H1 (cell line): ENCODE results near the gene NUDT19. TPM values are rescaled to one million over a fixed set of nuclear protein-coding genes. Genes with fewer than 3 reads are reported as not detected.

Experiments
- CTCF ChIA-PET: fragments of 300-600 bp; sonication (Branson Sonifier 250); formaldehyde crosslinking; loops from one replicate; lab custom pipeline; 2021; ENCODE audit not compliant: partially characterized antibody; lab: Charles Lee
- POLR2A ChIA-PET: fragments of 300-600 bp; sonication (Branson Sonifier 250); formaldehyde crosslinking; loops from one replicate; lab custom pipeline; 2021; ENCODE audit warnings: inconsistent platforms; ENCODE audit not compliant: partially characterized antibody; lab: Charles Lee
- DNase-seq, 2 experiments: peaks; one replicate each; pipeline versions ENCODE4 v3.0.0 to v3.0.0-alpha.2; 2010 to 2022; ENCODE audit warnings: low spot score in 2 of 2, low read depth in 1 of 2, mixed read lengths in 1 of 2
- FAIRE-seq: peaks from 2 replicates; lab custom pipeline; 2011; peaks lifted over from hg19 to GRCh38; lab: Jason Lieb, UNC
- H2AFZ ChIP-seq: 2 replicates; pipeline ENCODE4 v1.8.1; 2012; ENCODE audit warnings: low read length, inconsistent platforms
- H2AK5ac ChIP-seq: 2 replicates; pipeline ENCODE4 v1.6.1; 2013; ENCODE audit warnings: low read depth, low read length
- H2BK120ac ChIP-seq: replicated peaks from 2 replicates; pipeline ENCODE3; 2013; ENCODE audit warnings: low read depth, low read length, inconsistent platforms
- H2BK12ac ChIP-seq: 2 replicates; pipeline ENCODE4 v1.6.1; 2013; ENCODE audit warnings: low read depth, low read length
- H2BK15ac ChIP-seq: 2 replicates; pipeline ENCODE4 v1.6.1; 2013; ENCODE audit warnings: low read length
- H2BK20ac ChIP-seq: 2 replicates; pipeline ENCODE4 v1.6.1; 2013; ENCODE audit warnings: low read length
- H2BK5ac ChIP-seq: 2 replicates; pipeline ENCODE4 v1.6.1; 2013; ENCODE audit warnings: low read depth, low read length
- H3K14ac ChIP-seq: 2 replicates; pipeline ENCODE4 v1.6.1; 2013; ENCODE audit warnings: inconsistent platforms; ENCODE audit not compliant: insufficient read length
- H3K18ac ChIP-seq: 2 replicates; pipeline ENCODE4 v1.6.1; 2013; ENCODE audit warnings: low read length; ENCODE audit errors: extremely low read depth
- H3K23ac ChIP-seq: 2 replicates; pipeline ENCODE4 v1.6.1; 2013; ENCODE audit warnings: inconsistent platforms; ENCODE audit not compliant: insufficient read length
- H3K23me2 ChIP-seq: 2 replicates; pipeline ENCODE4 v1.6.1; 2013; ENCODE audit warnings: low read depth, low read length
- H3K27ac ChIP-seq: 2 replicates; pipeline ENCODE4 v1.6.1; 2011; ENCODE audit warnings: low read depth, low read length, inconsistent platforms
- H3K27me3 ChIP-seq, 4 experiments: replicated peaks in 1 of 4; 1 replicate in 1 of 4; 2 replicates in 3 of 4; pipeline versions ENCODE4 v1.6.1 to v1.8.1; 2011 to 2013; ENCODE audit warnings: low read length in 3 of 4, mild to moderate bottlenecking in 3 of 4, inconsistent platforms in 2 of 4, mixed read lengths in 2 of 4, moderate library complexity in 1 of 4; ENCODE audit not compliant: control insufficient read depth in 3 of 4, insufficient read depth in 3 of 4; ENCODE audit errors: extremely low read depth in 1 of 4
- H3K36me3 ChIP-seq, 4 experiments: 2 replicates each; pipeline versions ENCODE4 v1.6.1 to v1.8.1; 2011 to 2013; ENCODE audit warnings: mild to moderate bottlenecking in 4 of 4, low read length in 3 of 4, moderate library complexity in 2 of 4, control low read depth in 1 of 4, inconsistent platforms in 1 of 4; ENCODE audit not compliant: insufficient read depth in 4 of 4, control insufficient read depth in 2 of 4
- H3K4ac ChIP-seq: replicated peaks from 2 replicates; pipeline ENCODE3; 2013; ENCODE audit warnings: low read length, low read depth, mixed read lengths, inconsistent platforms; ENCODE audit not compliant: insufficient read length
- H3K4me1 ChIP-seq, 4 experiments: replicated peaks in 1 of 4; 1 replicate in 1 of 4; 2 replicates in 3 of 4; pipeline versions ENCODE4 v1.6.1 to v1.8.1; 2011 to 2013; ENCODE audit warnings: low read length in 3 of 4, inconsistent platforms in 2 of 4, mixed read lengths in 1 of 4; ENCODE audit not compliant: insufficient read depth in 4 of 4, control insufficient read depth in 3 of 4
- H3K4me2 ChIP-seq, 2 experiments: 2 replicates each; pipeline versions ENCODE4 v1.6.1 to v1.8.1; 2011 to 2013; ENCODE audit warnings: low read depth in 2 of 2, low read length in 2 of 2, control low read depth in 1 of 2, inconsistent platforms in 1 of 2, mild to moderate bottlenecking in 1 of 2; ENCODE audit not compliant: insufficient read depth in 1 of 2
- H3K4me3 ChIP-seq, 4 experiments: fragments of 200-600, 300-600 bp in 1 of 4; sonication (generic), shearing (Covaris generic), sonication (Bioruptor Twin) in 1 of 4; 2 replicates each; pipeline versions ENCODE4 v1.5.1 to v1.8.1; 2011 to 2016; ENCODE audit warnings: low read length in 4 of 4, low read depth in 3 of 4, control low read depth in 2 of 4, inconsistent platforms in 2 of 4, mild to moderate bottlenecking in 2 of 4, mixed read lengths in 1 of 4, moderate library complexity in 1 of 4; ENCODE audit not compliant: insufficient read depth in 2 of 4; ENCODE audit errors: extremely low read depth in 1 of 4
- H3K56ac ChIP-seq: replicated peaks from 2 replicates; pipeline ENCODE3; 2013; ENCODE audit warnings: low read depth, mild to moderate bottlenecking, mixed read lengths, low read length, inconsistent platforms; ENCODE audit not compliant: insufficient read length
- H3K79me1 ChIP-seq: 2 replicates; pipeline ENCODE4 v1.6.1; 2013; ENCODE audit warnings: low read depth, low read length, control low read depth
- H3K79me2 ChIP-seq, 2 experiments: 2 replicates each; pipeline versions ENCODE4 v1.6.1 to v1.8.1; 2012 to 2013; ENCODE audit warnings: low read length in 2 of 2, mild to moderate bottlenecking in 2 of 2, inconsistent platforms in 1 of 2; ENCODE audit not compliant: insufficient read depth in 2 of 2, control insufficient read depth in 1 of 2
- H3K9ac ChIP-seq, 4 experiments: replicated peaks in 1 of 4; 1 replicate in 1 of 4; 2 replicates in 3 of 4; pipeline versions ENCODE4 v1.6.1 to v1.8.1; 2011 to 2013; ENCODE audit warnings: low read depth in 3 of 4, low read length in 3 of 4, control low read depth in 2 of 4, mild to moderate bottlenecking in 2 of 4, moderate library complexity in 2 of 4, inconsistent platforms in 1 of 4; ENCODE audit errors: extremely low read depth in 1 of 4
- H3K9me3 ChIP-seq, 2 experiments: 2 replicates each; pipeline versions ENCODE4 v1.6.1 to v1.8.1; 2012 to 2013; ENCODE audit warnings: mild to moderate bottlenecking in 2 of 2, moderate library complexity in 2 of 2, control low read depth in 1 of 2, inconsistent platforms in 1 of 2, low read depth in 1 of 2, low read length in 1 of 2, mixed read lengths in 1 of 2; ENCODE audit not compliant: insufficient read depth in 2 of 2
- H4K20me1 ChIP-seq, 2 experiments: replicated peaks in 1 of 2; 2 replicates each; pipeline versions ENCODE3 to v1.8.1; 2011 to 2013; ENCODE audit warnings: inconsistent platforms in 2 of 2, low read length in 2 of 2, mild to moderate bottlenecking in 1 of 2; ENCODE audit not compliant: insufficient read depth in 2 of 2, control insufficient read depth in 1 of 2
- H4K5ac ChIP-seq: 2 replicates; pipeline ENCODE4 v1.6.1; 2013; ENCODE audit warnings: low read length, low read depth, mixed read lengths, inconsistent platforms; ENCODE audit not compliant: insufficient read length
- H4K8ac ChIP-seq: 2 replicates; pipeline ENCODE4 v1.8.0; 2013; ENCODE audit warnings: mild to moderate bottlenecking, moderate library complexity, low read length, inconsistent platforms; ENCODE audit not compliant: insufficient read depth; ENCODE audit errors: extremely low read depth
- H4K91ac ChIP-seq: replicated peaks from 2 replicates; pipeline ENCODE3; 2013; ENCODE audit warnings: low read length, mixed read lengths, inconsistent platforms; ENCODE audit not compliant: insufficient read length
- ASH2L ChIP-seq: fragments of 200-600, 300-600 bp; sonication (generic); IDR thresholded peaks from one replicate; pipeline ENCODE4 v1.7.1; 2017; ENCODE audit warnings: low read length
- BRCA1 ChIP-seq: IDR thresholded peaks from 2 replicates; pipeline ENCODE4 v1.6.1; 2012; ENCODE audit warnings: low read depth, low read length, improper control_type of control experiment
- EP300 ChIP-seq, 2 experiments: IDR thresholded peaks; 1 replicate in 1 of 2; 2 replicates in 1 of 2; pipeline ENCODE4 v1.6.1; 2011 to 2012; ENCODE audit warnings: low read depth in 2 of 2, low read length in 2 of 2, mild to moderate bottlenecking in 2 of 2, borderline replicate concordance in 1 of 2, inconsistent platforms in 1 of 2, moderate library complexity in 1 of 2
- KDM1A ChIP-seq: fragments of 200-600, 300-600 bp; sonication (generic); IDR thresholded peaks from 2 replicates; pipeline ENCODE4 v1.7.1; 2016; ENCODE audit warnings: mild to moderate bottlenecking, low read length, borderline replicate concordance
- KDM4A ChIP-seq: IDR thresholded peaks from one replicate; pipeline ENCODE4 v1.7.1; 2012; ENCODE audit warnings: low read depth, mild to moderate bottlenecking, moderate library complexity, low read length, inconsistent platforms; ENCODE audit not compliant: severe bottlenecking
- SP1 ChIP-seq: IDR thresholded peaks from 2 replicates; pipeline ENCODE4 v1.6.1; 2011; ENCODE audit warnings: low read depth, low read length
- TAF1 ChIP-seq: IDR thresholded peaks from 2 replicates; pipeline ENCODE4 v1.6.1; 2011; ENCODE audit warnings: mild to moderate bottlenecking, low read depth, low read length
- TAF7 ChIP-seq: optimal IDR thresholded peaks from 2 replicates; pipeline ENCODE3; 2011; ENCODE audit warnings: low read depth, mild to moderate bottlenecking, inconsistent platforms, low read length, moderate library complexity, borderline replicate concordance
- TBP ChIP-seq: IDR thresholded peaks from 2 replicates; pipeline ENCODE4 v1.6.1; 2011; ENCODE audit warnings: low read depth, low read length, improper control_type of control experiment
- YY1 ChIP-seq: IDR thresholded peaks from 2 replicates; pipeline ENCODE4 v1.6.1; 2011; ENCODE audit warnings: low read depth, mild to moderate bottlenecking, low read length
- ZNF274 ChIP-seq: IDR thresholded peaks from 2 replicates; pipeline ENCODE4 v1.7.0; 2012; ENCODE audit warnings: low read length, borderline replicate concordance; ENCODE audit errors: extremely low read depth
- WGBS, 2 experiments: shearing (Covaris generic) in 1 of 2; methylation state at CpG; one replicate each; pipeline versions ENCODE4 v1.1.6 to v1.1.7; 2013 to 2015; ENCODE audit warnings: low lambda C conversion rate in 2 of 2, mixed read lengths in 2 of 2, inconsistent platforms in 1 of 2, low coverage in 1 of 2, missing lambda C conversion rate in 1 of 2; ENCODE audit not compliant: insufficient replicate concordance in 2 of 2, insufficient coverage in 1 of 2, insufficient read length in 1 of 2; ENCODE audit errors: extremely low coverage in 1 of 2, missing lambda C conversion rate in 1 of 2; 5-methylcytosine and 5-hydroxymethylcytosine counted together
- polyA plus RNA-seq, 7 experiments: library from polyadenylated mRNA; depleted of rRNA in 3 of 7; stranded (reverse) in 5 of 7; unstranded in 2 of 7; fragments of >200 nt in 5 of 7; fragments of 200-250 nt in 2 of 7; gene quantifications; 1 replicate in 5 of 7; 2 replicates in 1 of 7; 4 replicates in 1 of 7; pipeline versions ENCODE4 v1.2.1 to v1.2.3, GENCODE V29; 2011 to 2013; ENCODE audit warnings: missing spikeins in 2 of 7, mixed read lengths in 2 of 7
- total RNA-seq: library from RNA; stranded (reverse); fragmentation: NEBNext Ultra II Directional; extraction: Animal tissue kit (Norgen Biotek cat#: 25700); gene quantifications from 2 replicates; pipeline ENCODE4 v1.2.1, GENCODE V29; 2021
- TF ChIP-seq, protein P1 (sequence below): IDR thresholded peaks from 2 replicates; pipeline ENCODE4 v1.6.1; 2011; ENCODE audit warnings: low read depth, mild to moderate bottlenecking, low read length; ENCODE audit not compliant: insufficient read depth

Gene NUDT19
- total and polyA plus RNA-seq, 2 of the 8 experiments (the other 6 are each of a cell fraction or from before 2014, with no cell fraction given): 2.0 to 3.3 TPM

DNA sequence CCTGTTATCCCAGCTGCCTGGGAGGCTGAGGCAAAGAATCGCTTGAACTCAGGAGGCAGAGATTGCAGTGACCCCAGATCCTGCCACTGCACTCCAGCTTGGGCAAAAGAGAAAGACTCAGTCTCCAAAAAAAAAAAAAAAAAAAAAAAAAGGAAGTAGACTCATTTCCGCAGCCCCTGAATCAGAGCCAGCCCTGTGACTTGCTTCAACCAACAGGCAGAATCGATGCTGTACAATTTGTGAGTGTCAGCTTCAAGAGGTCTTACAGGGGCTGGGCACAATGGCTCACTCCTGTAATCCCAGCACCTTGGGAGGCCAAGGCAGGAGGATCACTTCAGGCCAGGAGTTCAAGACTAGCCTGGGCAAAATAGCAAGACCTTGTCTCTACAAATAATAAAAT, 29.4 kb upstream of the NUDT19 start:
- ChIA-PET CTCF (no interaction called here), POLR2A (no interaction called here)
- no peaks in the 10 kb centered on the region for H3K27me3 ChIP-seq
- H3K23ac ChIP-seq: no peak overlapping the region
- FAIRE-seq (no peak), DNase-seq (no peak)
- no peak overlapping the region for H3K4ac ChIP-seq
- H2BK20ac ChIP-seq: no peak overlapping the region
- no peaks in the 10 kb centered on the region for H3K4me1 ChIP-seq
- H3K23me2 ChIP-seq: no peaks in the 10 kb centered on the region
- no peak overlapping the region for H2BK12ac ChIP-seq
- H4K8ac ChIP-seq: no peak overlapping the region
- H4K20me1 ChIP-seq: peaks cover 0 to 5% of the 10 kb centered on the region in 2 experiments
- no peak overlapping the region for H3K56ac ChIP-seq
- no peak overlapping the region for H2AK5ac ChIP-seq
- no peak overlapping the region for H4K91ac ChIP-seq
- H3K79me1 ChIP-seq: peaks cover 2% of the 10 kb centered on the region; the same call in 1 of the 2 replicates
- no peak overlapping the region for H2BK120ac ChIP-seq
- no peak overlapping the region for H3K9ac ChIP-seq
- H3K36me3 ChIP-seq: peaks cover 0 to 11% (median 1%) of the 10 kb centered on the region in 4 experiments; a peak in 2 of 8 replicates
- TF ChIP-seq BRCA1: no peak
- TF ChIP-seq KDM1A: no peak
- TF ChIP-seq TAF1: no peak
- no peak for TF ChIP-seq SP1
- TF ChIP-seq EP300 (IDR thresholded peaks at IDR 0.05; ENCODE audit: borderline replicate concordance in 1 of 2, low read depth in 2 of 2, low read length in 2 of 2): no peak
- no peak for TF ChIP-seq KDM4A
- no peak for TF ChIP-seq YY1
- TF ChIP-seq, protein P1, sequence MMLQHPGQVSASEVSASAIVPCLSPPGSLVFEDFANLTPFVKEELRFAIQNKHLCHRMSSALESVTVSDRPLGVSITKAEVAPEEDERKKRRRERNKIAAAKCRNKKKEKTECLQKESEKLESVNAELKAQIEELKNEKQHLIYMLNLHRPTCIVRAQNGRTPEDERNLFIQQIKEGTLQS: no peak
- TF ChIP-seq ZNF274: no peak
- no peak for TF ChIP-seq TBP
- TF ChIP-seq TAF7: no peak
- no peak for TF ChIP-seq ASH2L
- TF ChIP-seq, all 59 proteins: peak for 0
- peaks cover 0 to 54% of the 10 kb centered on the region in 2 experiments; a peak in 3 of 4 replicates for H3K79me2 ChIP-seq
- no peak overlapping the region for H3K18ac ChIP-seq
- H3K27ac ChIP-seq: no peak overlapping the region
- H2AFZ ChIP-seq: no peak overlapping the region
- WGBS, 2 experiments: 39% methylated on average over 2 of the region's 3 CpGs; no CpG with 5 or more reads in 1 of the 2 experiments
- H4K5ac ChIP-seq: no peak overlapping the region
- H3K9me3 ChIP-seq: no peaks in the 10 kb centered on the region
- no peak overlapping the region for H2BK15ac ChIP-seq
- no peak overlapping the region for H2BK5ac ChIP-seq
- H3K4me2 ChIP-seq: no peak overlapping the region
- no peak overlapping the region for H3K14ac ChIP-seq
- no peak overlapping the region for H3K4me3 ChIP-seq
